H1 (cell line): ENCODE data around the gene ZNF606. TPM values are rescaled to one million over a fixed set of nuclear protein-coding genes. Genes with fewer than 3 reads are reported as not detected.

Experiments
- CBX5 ChIP-seq: fragments of 300-800, 300-1000 bp; sonication (generic); IDR thresholded peaks from 2 replicates; pipeline ENCODE4 v1.7.1; 2016; ENCODE audit warnings: antibody characterized with exemption, low read length, low read depth
- CHD2 ChIP-seq: IDR thresholded peaks from 2 replicates; pipeline ENCODE4 v1.6.1; 2012; ENCODE audit warnings: low read length, improper control_type of control experiment
- E2F6 ChIP-seq: IDR thresholded peaks from 2 replicates; pipeline ENCODE4 v1.6.1; 2012; ENCODE audit warnings: inconsistent platforms
- EZH2 ChIP-seq: fragments of 200-600 bp; sonication (generic); IDR thresholded peaks from 2 replicates; pipeline ENCODE4 v1.7.1; 2012; ENCODE audit warnings: low read depth, mild to moderate bottlenecking, moderate library complexity, low read length, inconsistent platforms; ENCODE audit not compliant: severe bottlenecking
- SIRT6 ChIP-seq: IDR thresholded peaks from one replicate; pipeline ENCODE4 v1.7.1; 2012; ENCODE audit warnings: low read length, inconsistent platforms
- polyA plus RNA-seq, 7 experiments: library from polyadenylated mRNA; depleted of rRNA in 3 of 7; stranded (reverse) in 5 of 7; unstranded in 2 of 7; fragments of >200 nt in 5 of 7; fragments of 200-250 nt in 2 of 7; gene quantifications; 1 replicate in 5 of 7; 2 replicates in 1 of 7; 4 replicates in 1 of 7; pipeline versions ENCODE4 v1.2.1 to v1.2.3, GENCODE V29; 2011 to 2013; ENCODE audit warnings: missing spikeins in 2 of 7, mixed read lengths in 2 of 7
- total RNA-seq: library from RNA; stranded (reverse); fragmentation: NEBNext Ultra II Directional; extraction: Animal tissue kit (Norgen Biotek cat#: 25700); gene quantifications from 2 replicates; pipeline ENCODE4 v1.2.1, GENCODE V29; 2021

The ZNF606 gene
- total and polyA plus RNA-seq, 2 of the 8 experiments (the other 6 are each of a cell fraction or from before 2014, with no cell fraction given): 5.2 to 19.3 TPM

GRCh38 chr19:58040751-58041525, 38.3 kb upstream of the ZNF606 start (continued):
- no peak for TF ChIP-seq EZH2
- no peak for TF ChIP-seq E2F6
- TF ChIP-seq SIRT6: no peak
- no peak for TF ChIP-seq CBX5
- no peak for TF ChIP-seq CHD2
